ENCODE measurements around the gene PNRC2. TPM values are rescaled to one million over a fixed set of nuclear protein-coding genes. Genes with fewer than 3 reads are reported as not detected.
"Not testable (repeated sequence)": the region's sequence is repeated elsewhere in the genome, so short reads cannot be mapped to it uniquely, and the experiment has no call there.

The PNRC2 gene
- total RNA-seq, 2 experiments from 2014 or later, result 188 to 200 TPM

DNA sequence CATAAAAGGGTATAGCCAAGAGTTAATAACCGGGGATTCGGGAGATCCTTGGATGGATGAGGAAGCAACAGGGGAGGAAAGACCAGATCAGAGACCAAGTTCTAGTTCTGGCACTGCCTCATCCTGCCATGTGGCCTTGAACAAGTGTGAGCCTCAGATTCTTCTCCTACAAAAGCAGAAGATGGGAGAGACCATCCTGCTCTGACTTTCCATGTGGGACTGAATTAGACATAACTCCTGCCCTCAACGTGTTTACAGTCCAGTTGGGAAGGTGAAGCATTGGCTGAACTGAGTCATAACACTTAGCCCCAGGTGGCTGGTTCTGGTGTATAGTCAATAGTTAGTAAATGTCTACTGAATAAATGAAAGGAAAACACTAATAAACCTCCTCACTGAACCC, 34.3 kb upstream of the PNRC2 start:
- H3K27ac Mint-ChIP-seq, result no peak overlapping the region

DNA sequence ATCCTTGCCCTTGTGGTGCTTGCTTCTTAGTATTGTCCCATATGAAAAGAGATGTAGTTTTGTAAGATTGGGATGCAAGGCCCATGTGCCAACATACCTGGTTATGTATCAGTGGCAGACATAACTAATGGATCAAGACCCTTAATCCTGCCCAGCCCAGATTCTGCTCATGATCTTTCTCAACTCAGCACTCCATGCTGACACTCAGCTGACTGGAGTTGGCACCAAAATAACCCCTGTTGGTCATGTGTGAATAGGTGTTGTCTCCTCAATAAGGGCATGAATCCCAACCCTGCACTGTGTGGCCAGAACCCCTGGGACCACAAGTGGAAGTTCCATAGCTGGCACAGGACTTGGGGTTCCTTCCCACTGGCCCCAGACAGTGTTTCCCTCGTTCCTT, 32.5 kb upstream of the PNRC2 start:
- POLR2A ChIA-PET, result no interaction called here
- no peaks in the 10 kb centered on the region for H3K4me1 Mint-ChIP-seq
- DNase-seq (no peak), ATAC-seq (ENCODE audit: low read depth) (no peak)
- no peaks in the 10 kb centered on the region for H3K9me3 Mint-ChIP-seq
- no peak overlapping the region for H3K4me3 Mint-ChIP-seq
- H3K36me3 Mint-ChIP-seq, result no peaks in the 10 kb centered on the region
- H3K27me3 Mint-ChIP-seq, result peaks cover 11% of the 10 kb centered on the region
- no peak overlapping the region for H3K27ac Mint-ChIP-seq

More for the DNA sequence above, 34.3 kb upstream of the PNRC2 start:
- ATAC-seq (ENCODE audit: low read depth), result no peak
- no peaks in the 10 kb centered on the region for H3K9me3 Mint-ChIP-seq
- no peak overlapping the region for H3K4me3 Mint-ChIP-seq
- H3K4me1 Mint-ChIP-seq, result no peaks in the 10 kb centered on the region
- peaks cover 11% of the 10 kb centered on the region for H3K27me3 Mint-ChIP-seq
- no peaks in the 10 kb centered on the region for H3K36me3 Mint-ChIP-seq
- POLR2A ChIA-PET, result no interaction called here
- DNase-seq, result no peak

DNA sequence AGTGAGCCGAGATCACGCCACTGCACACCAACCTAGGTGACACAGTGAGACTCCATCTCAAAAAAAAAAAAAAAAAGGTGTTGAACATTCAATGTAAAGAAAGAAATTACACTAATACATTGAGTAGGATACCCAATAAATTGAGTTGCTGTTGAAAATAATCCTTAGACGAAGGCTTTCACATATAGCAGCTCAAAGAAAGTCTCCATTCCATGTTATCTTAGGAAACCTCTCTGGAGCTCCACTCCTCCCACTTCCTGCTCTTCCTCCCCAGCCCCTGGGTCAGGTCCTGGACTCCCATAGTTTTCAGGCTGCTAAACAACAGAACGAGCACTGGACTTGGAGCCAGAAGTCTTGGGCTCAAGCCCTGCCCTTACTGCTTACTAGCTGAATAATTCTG, 30.8 kb upstream of the PNRC2 start:
- POLR2A ChIA-PET, result no interaction called here
- Mint-ChIP-seq H3K4me3 (no peak overlapping the region), H3K27ac (no peak overlapping the region), H3K27me3 (peaks cover 8% of the 10 kb centered on the region), H3K36me3 (no peaks in the 10 kb centered on the region), H3K9me3 (no peaks in the 10 kb centered on the region), H3K4me1 (no peaks in the 10 kb centered on the region)
- DNase-seq (no peak), ATAC-seq (ENCODE audit: low read depth) (no peak)

DNA sequence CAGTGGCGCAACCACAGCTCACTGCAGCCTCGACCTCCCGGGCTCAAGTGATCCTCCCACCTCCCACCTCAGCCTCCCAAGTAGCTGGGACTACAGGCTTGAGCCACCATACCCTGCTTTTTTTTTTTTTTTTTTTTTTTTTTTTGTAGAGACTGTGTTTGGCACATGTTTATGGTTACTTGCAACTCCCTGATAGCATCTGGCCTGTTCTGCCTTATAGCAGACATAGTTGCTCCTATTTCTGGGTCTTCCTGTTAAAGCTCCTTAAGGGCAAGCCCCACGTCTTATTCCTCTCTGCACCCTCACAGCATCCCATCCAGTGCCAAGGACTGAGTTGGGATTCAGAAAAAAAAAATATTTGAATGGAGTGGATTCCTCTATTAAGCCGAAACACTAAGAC, 29.4 kb upstream of the PNRC2 start:
- ATAC-seq (ENCODE audit: low read depth) (no peak), DNase-seq (no peak)
- Mint-ChIP-seq H3K4me3 (no peak overlapping the region), H3K27ac (no peak overlapping the region), H3K9me3 (no peaks in the 10 kb centered on the region), H3K4me1 (no peaks in the 10 kb centered on the region), H3K36me3 (no peaks in the 10 kb centered on the region), H3K27me3 (peaks cover 2% of the 10 kb centered on the region)
- POLR2A ChIA-PET, result no interaction called here

DNA sequence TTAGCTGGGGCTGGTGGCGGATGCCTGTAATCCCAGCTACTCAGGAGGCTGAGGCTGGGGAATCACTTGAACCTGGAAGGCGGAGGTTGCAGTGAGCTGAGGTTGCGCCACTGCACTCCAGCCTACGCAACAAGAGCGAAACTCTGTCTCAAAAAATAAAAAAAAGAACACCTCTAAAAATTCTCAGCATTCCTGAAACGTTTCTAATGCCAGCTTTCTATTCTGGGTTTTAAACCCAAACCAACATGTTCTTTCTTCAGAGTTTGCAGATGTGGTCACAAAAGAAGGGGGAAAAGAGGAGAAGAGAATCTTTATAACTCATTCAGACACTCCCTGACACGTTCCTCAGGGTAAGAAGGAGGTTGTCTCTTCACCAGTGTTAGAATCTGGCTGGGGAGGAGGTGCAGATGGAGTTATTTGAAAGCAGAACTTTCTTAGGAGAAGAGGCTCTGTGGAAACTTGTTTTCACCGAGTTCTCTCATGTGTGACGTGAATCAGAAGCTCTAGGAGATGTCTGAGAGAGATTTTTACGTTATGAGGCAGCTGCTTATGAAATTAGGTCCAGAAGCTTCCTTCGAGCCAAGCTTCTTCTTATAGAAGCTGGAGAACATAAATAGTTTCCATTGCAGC, 28.7 kb upstream of the PNRC2 start:
- H3K36me3 Mint-ChIP-seq, result no peaks in the 10 kb centered on the region
- DNase-seq (no peak), ATAC-seq (ENCODE audit: low read depth) (no peak)
- no peaks in the 10 kb centered on the region for H3K9me3 Mint-ChIP-seq
- no peaks in the 10 kb centered on the region for H3K4me1 Mint-ChIP-seq
- peaks cover 2% of the 10 kb centered on the region for H3K27me3 Mint-ChIP-seq
- POLR2A ChIA-PET, result no interaction called here
- H3K27ac Mint-ChIP-seq, result no peak overlapping the region
- no peak overlapping the region for H3K4me3 Mint-ChIP-seq

DNA sequence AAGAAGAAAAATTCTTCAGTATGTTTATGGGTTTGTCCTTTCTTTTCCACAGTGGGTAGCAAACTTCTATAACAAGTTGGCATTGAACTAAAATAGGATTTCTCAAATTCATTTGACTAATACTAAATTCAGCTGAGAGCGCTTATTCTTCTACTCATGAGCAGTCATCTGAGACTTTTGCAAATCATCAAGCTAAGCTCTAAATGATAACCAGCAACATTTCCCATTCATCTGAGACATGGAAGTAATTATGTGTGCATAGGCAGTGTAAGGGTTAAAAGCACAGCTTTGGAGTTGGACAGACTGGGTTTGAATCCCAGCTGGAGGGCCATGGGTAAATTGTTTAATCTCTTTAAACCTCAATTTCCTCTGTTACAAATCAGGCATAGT, 28.1 kb upstream of the PNRC2 start:
- H3K4me1 Mint-ChIP-seq, result no peaks in the 10 kb centered on the region
- H3K9me3 Mint-ChIP-seq, result no peaks in the 10 kb centered on the region
- DNase-seq, result no peak
- H3K36me3 Mint-ChIP-seq, result no peaks in the 10 kb centered on the region
- no peak overlapping the region for H3K27ac Mint-ChIP-seq
- no peak for ATAC-seq (ENCODE audit: low read depth)
- POLR2A ChIA-PET, result no interaction called here
- H3K27me3 Mint-ChIP-seq, result peaks cover 2% of the 10 kb centered on the region
- H3K4me3 Mint-ChIP-seq, result no peak overlapping the region

DNA sequence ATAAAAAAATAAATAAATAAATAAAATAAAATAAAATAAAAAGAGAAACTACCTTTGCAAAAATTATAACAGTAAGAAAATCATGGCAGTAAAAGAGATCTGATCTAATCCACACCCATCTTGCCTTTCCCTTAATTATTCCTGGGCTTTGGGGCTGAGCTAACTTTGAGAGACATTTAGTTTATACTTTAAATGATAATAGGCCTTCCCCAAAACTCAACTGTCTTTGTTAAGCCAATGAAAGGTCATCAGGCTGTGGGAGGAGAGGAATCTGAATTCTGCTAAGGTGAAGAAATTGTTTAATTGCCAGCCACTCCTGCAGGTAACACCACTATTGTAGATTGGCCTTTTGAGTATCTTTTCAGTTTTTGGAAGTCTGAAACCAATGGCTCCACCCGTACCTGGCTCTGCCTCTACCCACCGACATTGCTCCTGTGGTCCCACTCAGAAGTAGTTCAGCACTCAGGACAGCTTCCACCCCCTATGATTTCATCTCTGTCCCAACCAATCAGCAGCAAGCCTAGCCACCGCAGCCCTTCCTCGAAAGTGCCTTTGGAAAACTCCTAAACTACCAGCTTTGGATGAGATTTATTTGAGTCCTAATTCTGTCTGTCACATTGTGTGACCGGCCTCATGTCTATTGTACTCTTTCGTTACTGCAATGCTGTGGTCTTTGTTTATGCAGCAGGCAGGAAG, 23.0 kb upstream of the PNRC2 start:
- Mint-ChIP-seq H3K4me1 (no peaks in the 10 kb centered on the region), H3K27me3 (peaks cover 2% of the 10 kb centered on the region), H3K36me3 (no peaks in the 10 kb centered on the region), H3K27ac (no peak overlapping the region), H3K9me3 (no peaks in the 10 kb centered on the region), H3K4me3 (no peak overlapping the region)
- DNase-seq, result no peak
- POLR2A ChIA-PET, result no interaction called here
- no peak for ATAC-seq (ENCODE audit: low read depth)

DNA sequence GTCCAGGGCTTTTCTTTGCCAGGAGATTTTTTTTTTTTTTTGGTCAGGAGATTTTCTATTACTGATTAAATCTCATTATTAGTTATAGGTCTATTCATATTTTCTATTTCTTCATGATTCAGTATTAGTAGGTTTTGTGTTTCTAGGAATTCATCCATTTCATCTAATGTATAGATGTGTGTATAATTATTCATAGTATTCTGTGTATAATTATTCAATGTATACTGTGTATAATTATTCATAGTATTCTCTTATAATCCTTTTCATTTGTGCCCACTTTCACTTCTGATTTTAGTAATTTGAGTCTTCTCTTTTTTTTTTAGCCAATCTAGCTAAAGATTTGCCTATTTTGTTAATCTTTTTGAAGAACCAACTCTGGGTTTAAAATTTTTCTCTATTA, 12.3 kb upstream of the PNRC2 start:
- POLR2A ChIA-PET, result no interaction called here
- H3K9me3 Mint-ChIP-seq, result peaks cover 4% of the 10 kb centered on the region
- H3K36me3 Mint-ChIP-seq, result peaks cover 2% of the 10 kb centered on the region
- H3K4me3 Mint-ChIP-seq, result no peak overlapping the region
- DNase-seq (no peak), ATAC-seq (ENCODE audit: low read depth) (no peak)
- H3K27me3 Mint-ChIP-seq, result peaks cover 32% of the 10 kb centered on the region
- peaks cover 4% of the 10 kb centered on the region for H3K4me1 Mint-ChIP-seq
- no peak overlapping the region for H3K27ac Mint-ChIP-seq

DNA sequence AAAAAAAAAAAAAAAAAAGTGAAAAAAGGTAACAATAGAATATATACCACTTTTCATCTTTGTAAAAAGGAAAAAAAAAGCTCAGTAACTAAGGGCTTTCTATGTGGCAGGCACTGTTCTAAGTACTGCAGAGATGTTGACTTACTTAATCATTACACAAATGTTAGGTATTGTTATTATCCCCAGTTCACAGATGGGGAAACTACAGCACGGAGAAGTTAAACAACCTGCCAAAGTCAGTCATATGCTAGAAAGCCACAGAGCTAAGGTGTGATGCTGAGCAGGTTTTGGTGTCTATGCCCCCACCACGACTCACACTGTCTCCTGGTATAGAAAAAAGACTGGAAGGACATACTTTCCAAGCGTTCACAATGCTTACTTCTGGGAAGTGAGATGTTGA, 6.6 kb upstream of the PNRC2 start:
- Mint-ChIP-seq H3K4me3 (no peak overlapping the region), H3K27ac (no peak overlapping the region), H3K4me1 (peaks cover 18% of the 10 kb centered on the region), H3K36me3 (no peaks in the 10 kb centered on the region), H3K27me3 (no peaks in the 10 kb centered on the region), H3K9me3 (no peaks in the 10 kb centered on the region)
- ATAC-seq (ENCODE audit: low read depth) (no peak), DNase-seq (no peak)
- POLR2A ChIA-PET, result interaction anchor here (0.6 to 1.1 kb wide), 3 partner anchors 28 to 170 kb away, joined by 3 to 4 read pairs (median 3); no protein-coding TSS in a partner anchor

DNA sequence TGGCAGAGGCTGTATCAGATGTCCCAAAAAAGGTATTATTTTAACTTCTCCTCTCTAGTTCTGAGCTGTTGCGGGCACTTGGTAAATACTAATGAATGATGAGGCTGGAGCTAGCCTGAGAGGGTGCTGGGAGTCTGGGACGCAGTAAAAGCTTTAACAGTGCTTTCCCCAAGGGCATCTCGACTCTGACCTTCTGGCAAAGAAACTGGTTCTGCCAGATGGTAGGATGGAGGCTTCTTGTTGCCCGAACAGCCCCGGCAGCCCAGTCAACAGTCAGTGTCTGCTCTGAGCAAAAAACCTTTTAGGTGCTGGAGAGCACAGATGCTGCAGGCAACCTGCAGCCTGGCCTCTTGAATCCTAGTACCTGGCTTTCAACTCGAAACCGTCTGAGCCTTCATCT, 2.5 kb upstream of the PNRC2 start:
- Mint-ChIP-seq H3K9me3 (no peaks in the 10 kb centered on the region), H3K4me3 (peak overlapping the region; percentile 47), H3K36me3 (peaks cover 20% of the 10 kb centered on the region), H3K27me3 (no peaks in the 10 kb centered on the region), H3K4me1 (peaks cover 27% of the 10 kb centered on the region), H3K27ac (peak overlapping the region; percentile 100)
- ATAC-seq (ENCODE audit: low read depth), result no peak
- DNase-seq, result no peak
- POLR2A ChIA-PET, result interaction anchor here (0.6 to 8.0 kb wide), 3 partner anchors 12 to 199 kb away, joined by 3 to 155 read pairs (median 3); partner anchors contain the start of gene SRSF10

DNA sequence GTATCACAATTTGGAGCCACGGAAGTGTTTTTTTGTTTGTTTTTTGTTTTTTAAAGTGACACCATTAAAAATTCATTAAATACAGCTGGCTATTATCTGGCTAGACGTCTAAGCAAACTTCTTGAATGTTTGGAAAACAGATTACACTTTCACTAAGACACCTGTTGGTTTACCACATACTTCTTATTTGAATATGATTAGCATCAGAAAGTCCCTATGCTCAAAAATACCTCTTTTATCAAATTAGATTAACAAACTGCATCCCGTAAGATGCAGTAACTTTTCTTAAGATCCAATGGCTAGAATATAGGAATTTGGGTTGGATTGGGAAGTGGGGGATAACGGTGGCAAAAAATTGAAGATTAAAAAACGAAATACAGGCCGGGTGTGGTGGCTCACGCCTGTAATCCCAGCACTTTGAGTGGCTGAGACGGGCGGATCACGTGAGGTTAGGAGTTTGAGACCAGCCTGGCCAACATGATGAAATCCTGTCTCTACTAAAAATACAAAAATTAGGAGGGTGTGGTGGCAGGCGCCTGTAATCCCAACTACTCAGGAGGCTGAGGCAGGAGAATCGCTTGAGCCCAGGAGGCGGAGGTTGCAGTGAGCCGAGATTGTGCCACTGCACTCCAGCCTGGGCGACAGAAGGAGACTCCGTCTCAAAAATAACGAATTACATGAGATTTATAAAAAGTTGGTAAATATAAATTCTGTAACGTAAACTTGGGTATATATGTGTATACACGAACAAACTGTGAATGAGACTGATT, 1.4 kb upstream of the PNRC2 start:
- not testable (repeated sequence) for H3K27me3 Mint-ChIP-seq; H3K9me3 Mint-ChIP-seq; DNase-seq; ATAC-seq (ENCODE audit: low read depth)
- Mint-ChIP-seq H3K4me1 (peaks cover 31% of the 10 kb centered on the region), H3K27ac (peak overlapping the region; percentile 100), H3K36me3 (peaks cover 21% of the 10 kb centered on the region), H3K4me3 (peak overlapping the region; percentile 100)
- POLR2A ChIA-PET, result interaction anchor here (0.7 to 8.0 kb wide), 14 partner anchors 8 to 1388 kb away, joined by 3 to 155 read pairs (median 6); partner anchors contain the start of genes CNR2, ELOA, HMGCL and LYPLA2

DNA sequence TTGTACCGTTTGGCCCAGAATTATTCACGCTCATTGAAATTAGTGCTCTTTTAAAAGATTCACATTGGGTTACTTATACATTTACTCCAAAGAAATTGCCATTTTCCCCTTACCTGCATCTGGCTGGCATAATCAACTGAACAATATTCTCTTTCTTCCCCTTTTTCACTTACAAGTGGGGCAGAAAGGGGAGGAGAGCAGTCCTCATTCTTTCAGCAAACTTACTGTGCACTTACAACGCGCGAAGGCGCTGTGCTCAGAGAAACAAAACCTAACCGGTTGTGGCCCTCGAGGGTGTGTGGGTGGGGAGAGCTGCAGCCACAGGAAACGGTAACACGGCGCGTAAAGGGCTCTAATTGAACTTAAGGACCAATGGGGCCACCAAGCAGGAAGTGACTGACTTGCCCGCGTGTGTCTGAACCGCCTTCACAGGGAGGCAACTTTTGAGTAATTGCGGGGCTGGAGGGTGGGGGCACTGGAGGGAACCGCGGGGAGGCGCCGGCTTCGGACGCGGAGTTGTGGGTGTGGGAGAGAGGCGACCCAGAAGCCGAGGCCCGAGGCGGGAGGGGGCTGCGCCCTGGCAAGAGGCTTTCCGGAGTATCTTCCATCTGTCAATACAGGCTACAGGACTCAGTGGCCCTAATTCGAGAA, 693 bp upstream of the PNRC2 start:
- POLR2A ChIA-PET, result interaction anchor here (0.6 to 8.0 kb wide), 24 partner anchors 9 to 1388 kb away, joined by 3 to 155 read pairs (median 5); partner anchors contain the start of genes CNR2, ELOA, HMGCL and LYPLA2
- peaks cover 36% of the 10 kb centered on the region for H3K4me1 Mint-ChIP-seq
- H3K27ac Mint-ChIP-seq, result peak overlapping the region; percentile 100
- H3K4me3 Mint-ChIP-seq, result peak overlapping the region; percentile 100
- ATAC-seq (ENCODE audit: low read depth) (peak; percentile 76), DNase-seq (peak; percentile 84)
- no peaks in the 10 kb centered on the region for H3K27me3 Mint-ChIP-seq
- peaks cover 21% of the 10 kb centered on the region for H3K36me3 Mint-ChIP-seq
- no peaks in the 10 kb centered on the region for H3K9me3 Mint-ChIP-seq
